GM12872 (cell line): ENCODE data around the gene LMTK2.

ENCODE experiments used
- TF ChIP-seq, protein P1 (sequence below): IDR thresholded peaks from 3 replicates; pipeline ENCODE4 v1.5.1; 2011; ENCODE audit warnings: low read depth, mild to moderate bottlenecking, low read length, moderate library complexity; ENCODE audit not compliant: insufficient read depth

Gene LMTK2

DNA sequence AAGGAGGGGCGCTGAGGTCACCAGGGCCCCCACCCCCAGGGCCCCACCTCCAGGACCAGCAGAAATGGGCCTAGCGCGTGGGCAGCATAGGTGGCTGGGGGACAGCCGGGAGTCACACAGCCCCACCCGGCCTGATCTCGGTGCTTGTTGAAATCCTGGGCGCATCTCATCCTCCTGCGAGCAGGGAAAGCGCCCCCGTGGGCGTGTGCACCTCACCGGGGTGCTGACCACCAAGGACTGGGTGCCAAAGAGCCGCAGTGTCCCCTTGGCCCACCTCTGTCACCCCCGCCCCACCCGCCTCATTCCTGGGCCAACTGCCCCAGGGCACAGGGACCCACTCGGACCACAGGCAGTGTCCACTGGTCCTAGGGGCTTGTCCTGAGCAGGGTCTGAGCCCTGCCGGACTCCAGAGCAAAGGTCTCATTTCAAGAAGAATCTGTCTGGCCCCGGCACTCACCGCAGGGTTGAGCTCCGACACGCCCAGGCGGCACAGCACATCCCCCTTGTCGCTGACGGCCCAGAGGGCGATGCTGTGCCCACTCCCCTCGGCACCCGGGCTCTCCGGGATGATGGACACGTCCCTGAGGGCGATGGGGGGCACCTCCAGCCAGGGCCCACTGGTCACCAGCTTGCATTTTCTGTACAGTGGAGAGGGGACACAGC, 116.0 kb downstream of the LMTK2 start:
- TF ChIP-seq, protein P1, sequence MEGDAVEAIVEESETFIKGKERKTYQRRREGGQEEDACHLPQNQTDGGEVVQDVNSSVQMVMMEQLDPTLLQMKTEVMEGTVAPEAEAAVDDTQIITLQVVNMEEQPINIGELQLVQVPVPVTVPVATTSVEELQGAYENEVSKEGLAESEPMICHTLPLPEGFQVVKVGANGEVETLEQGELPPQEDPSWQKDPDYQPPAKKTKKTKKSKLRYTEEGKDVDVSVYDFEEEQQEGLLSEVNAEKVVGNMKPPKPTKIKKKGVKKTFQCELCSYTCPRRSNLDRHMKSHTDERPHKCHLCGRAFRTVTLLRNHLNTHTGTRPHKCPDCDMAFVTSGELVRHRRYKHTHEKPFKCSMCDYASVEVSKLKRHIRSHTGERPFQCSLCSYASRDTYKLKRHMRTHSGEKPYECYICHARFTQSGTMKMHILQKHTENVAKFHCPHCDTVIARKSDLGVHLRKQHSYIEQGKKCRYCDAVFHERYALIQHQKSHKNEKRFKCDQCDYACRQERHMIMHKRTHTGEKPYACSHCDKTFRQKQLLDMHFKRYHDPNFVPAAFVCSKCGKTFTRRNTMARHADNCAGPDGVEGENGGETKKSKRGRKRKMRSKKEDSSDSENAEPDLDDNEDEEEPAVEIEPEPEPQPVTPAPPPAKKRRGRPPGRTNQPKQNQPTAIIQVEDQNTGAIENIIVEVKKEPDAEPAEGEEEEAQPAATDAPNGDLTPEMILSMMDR: no peak

DNA sequence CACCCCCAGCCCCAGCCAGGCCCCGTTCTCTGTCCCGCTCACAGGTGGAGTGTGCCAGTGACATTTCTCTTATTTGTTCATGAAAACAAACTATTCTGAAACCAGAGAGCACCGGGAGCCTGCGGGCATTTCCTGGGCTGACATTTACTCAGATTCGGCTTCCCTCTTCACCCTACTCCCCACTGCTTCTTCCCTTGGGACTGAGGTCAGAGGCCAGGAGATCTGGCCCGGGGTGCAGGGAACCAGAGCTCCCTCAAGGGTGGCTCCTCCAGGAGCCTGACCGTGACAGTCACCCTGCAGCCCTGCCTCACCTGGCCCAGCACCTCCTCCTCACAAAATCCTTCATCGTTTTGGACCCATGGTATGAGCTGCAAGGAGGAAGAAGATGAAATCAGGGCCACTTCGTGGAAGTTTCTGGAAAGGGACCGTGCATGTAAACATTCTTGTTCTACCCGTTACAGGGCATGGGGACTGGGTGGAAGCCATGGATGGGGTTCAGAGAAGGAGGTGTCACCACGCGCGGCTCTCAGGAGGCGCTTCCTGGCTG, 116.8 kb downstream of the LMTK2 start:
- TF ChIP-seq, protein P1: no peak

DNA sequence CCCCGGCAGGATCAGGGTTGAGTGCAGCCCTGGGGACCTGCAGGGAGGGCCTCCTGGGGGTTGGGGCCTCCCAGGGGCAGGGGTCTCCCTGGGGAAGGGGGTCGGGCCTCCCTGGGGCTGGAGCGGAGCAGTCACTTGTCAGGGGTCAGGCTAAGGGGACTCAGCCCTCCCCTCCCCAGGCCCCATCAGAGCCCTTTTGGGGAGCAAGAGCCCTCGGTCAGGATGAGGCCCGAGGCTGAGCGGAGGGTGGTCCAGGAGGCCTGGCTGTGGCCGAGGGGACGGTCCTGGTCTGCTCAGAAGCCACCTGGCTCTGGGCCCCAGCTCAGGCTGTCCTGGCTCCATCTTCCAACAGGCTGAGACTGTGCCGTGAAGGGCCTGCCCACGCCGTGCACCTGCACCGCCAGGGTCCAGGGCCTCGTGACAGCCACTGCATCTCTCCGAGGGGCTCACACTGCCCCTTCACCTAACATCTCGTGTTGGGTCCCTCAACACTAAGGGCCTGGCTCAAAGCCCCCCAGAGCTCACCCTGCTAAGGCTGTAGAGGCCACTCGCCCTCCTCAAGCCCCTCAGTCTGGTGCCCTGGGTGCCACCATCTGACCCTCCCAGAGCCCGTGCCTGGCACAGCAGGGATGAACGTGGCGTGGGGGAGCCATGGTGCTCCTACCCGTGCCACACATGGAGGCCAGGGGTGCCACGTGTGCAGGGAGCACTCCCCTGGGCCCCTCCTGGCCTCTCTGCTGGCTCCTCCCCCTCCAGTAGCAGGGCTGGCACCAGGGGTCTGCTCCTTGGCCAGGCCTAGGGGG, 117.4 kb downstream of the LMTK2 start:
- TF ChIP-seq, protein P1: no peak

DNA sequence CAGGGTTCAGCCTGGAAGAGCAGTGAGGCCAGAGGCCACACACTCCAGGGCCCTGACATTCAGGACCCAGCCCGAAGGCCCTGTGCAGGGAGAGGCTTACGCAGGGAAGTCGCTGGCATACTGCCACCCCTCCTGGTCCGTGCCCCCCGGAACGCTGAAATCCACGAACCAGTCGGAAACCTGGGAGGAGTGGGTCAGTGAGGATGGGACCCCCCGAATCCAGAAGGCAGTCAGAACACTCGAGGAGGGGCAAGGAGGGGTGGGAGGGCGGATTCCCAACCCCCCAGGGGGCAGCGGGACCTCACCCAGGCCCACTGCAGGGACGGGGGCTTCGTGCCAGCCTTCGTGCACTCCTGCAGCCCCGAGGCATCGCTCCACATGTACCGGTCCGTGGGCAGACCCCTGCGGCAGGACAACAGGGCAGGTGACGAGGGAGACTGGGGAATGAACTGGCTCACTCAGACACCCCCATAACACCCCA, 118.1 kb downstream of the LMTK2 start:
- TF ChIP-seq, protein P1: no peak

DNA sequence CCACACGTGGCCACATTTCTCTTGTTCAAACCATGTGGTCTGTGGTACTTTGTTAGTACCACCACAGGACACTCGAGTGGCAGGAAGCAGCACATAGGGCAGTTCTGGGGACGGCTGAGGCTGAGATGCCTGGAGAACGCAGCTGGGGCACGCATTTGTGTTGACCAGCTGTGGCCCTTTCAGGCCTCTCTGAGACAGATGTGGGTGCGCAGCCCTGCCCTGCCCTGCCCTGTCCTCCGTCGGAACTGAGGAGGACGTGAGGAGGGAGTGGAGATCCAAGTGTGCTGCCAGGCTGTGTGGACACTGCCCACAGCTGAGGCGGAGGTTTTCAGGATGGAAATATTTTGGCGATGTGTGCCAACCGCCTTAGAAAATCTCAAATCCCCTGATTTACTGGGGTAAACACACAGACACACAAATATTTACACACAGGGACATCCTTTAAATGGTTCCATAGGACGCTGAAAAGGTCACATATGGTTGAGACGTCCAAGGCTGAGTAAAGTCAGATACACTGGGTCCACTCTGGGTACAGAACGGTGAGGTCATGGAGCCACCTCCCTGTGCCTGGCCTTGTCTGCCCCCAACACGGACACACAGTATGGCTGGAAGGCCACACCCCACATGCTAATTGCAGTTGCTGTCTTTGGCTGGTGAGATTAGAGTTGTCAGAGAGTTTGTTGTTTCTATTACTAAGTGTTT, 119.4 kb downstream of the LMTK2 start:
- TF ChIP-seq, protein P1: no peak

DNA sequence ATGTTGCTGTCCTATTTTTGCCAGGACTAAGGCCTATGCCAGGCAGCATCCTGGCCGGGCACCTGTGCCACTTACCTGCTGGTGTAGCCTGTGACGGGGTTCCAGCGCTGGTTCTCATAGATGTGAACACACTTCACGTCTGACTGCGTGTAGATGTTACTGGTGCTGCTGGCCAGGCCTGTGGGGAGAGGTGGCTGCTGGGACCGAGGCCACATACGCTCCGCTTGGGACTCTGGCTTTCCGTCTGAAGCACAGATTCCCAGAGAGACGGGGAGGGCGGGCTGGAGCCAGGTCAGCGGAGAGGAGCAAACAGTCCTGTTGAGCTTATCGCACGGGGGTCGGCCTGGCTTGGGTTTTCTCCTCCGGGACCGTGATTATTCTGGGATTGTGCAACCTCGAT, 121.3 kb downstream of the LMTK2 start:
- TF ChIP-seq, protein P1: no peak

DNA sequence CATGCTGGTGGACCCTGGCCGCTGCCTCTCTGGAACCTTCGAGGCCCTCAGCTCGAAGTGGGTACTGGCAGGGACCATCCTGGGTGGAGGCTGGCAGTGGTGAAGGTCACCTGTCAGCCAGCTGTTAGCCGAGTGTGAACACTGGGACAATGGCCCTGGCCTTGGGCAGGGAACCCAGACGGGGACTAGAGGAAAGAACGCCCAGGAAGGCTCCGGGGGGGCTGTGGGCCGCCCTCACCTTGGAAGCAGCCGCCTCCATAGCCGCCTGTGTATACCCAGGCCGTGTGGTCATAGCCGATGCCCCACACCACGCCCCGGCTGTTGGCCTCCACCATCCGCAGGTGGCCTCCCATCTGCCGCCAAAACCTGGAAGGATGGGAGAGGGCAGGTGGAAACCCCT, 122.1 kb downstream of the LMTK2 start:
- TF ChIP-seq, protein P1: no peak
